GM21367 (cell line): ENCODE measurements around the gene ZNF319.

Source experiments
- ATAC-seq: cut with Tn5 transposase; IDR thresholded peaks from one replicate; pipeline ENCODE4 v1.9.1; 2021; ENCODE audit not compliant: unreplicated experiment

The ZNF319 gene

DNA sequence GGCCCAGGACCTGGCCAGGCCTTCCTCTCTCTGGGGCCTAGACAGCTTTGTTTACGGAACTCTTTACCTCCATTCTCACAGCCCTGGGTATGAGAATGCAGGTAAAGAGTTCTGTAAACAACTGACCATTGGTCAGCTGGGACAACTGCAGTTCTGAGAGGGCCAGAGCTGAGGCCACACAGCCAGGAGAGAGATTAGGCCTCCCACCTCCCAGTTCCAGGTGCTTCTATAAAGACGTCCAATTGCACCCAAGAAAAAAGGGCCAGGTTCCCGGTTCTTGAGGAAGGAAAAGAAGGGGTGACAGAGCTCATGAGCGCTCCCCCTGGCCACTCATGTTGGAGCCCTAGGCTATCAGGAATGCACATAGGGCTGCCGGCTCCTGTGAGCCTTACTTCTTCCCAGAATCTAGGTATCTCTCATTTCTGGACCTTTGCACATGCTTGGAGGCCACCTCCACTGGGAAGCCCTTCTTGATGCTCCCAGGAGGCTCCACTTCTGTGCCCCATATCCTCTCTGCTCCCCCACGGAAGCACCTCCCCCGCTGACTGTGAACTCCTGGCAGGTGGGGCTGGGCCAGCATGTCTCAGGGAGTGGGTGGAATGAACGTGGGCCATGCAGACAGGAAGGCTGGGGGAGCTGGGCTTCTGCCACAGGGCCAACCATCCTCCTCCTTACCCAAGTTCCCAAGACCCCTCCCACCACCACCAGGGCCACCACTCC lies 42.6 kb downstream of the ZNF319 start:
- no peak for ATAC-seq

- ATAC-seq = no peak
Observed at GRCh38 chr16:57956924-57957672, 43.4 kb downstream of the ZNF319 start.

DNA sequence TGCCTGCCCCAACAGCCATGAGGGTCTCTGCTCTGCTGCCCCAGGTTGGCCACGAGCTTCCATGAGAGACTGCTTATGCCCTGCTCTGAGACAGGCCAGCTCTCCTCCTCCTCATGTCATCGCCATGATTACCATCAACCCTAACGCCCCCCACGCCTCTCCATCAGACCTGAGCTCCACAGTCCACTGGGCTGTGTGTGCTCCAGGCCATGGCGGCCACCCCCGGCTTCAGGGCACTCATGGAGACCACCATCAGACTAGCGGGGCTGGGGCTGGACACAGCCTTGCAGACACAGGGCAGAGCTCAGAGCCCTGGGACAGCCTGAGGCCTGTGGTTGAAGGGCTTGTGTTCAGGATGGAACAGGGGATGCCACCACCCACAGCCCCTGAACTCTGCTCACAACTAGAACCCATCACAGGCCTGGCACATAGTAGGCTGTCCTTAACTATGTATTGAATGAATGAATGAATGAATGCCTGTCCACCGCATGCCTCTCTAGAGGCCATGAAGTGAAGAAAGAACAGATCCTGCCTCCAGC lies 44.1 kb downstream of the ZNF319 start:
- ATAC-seq = no peak

GRCh38 chr16:57955572-57956188 lies 44.8 kb downstream of the ZNF319 start:
- no peak for ATAC-seq

DNA sequence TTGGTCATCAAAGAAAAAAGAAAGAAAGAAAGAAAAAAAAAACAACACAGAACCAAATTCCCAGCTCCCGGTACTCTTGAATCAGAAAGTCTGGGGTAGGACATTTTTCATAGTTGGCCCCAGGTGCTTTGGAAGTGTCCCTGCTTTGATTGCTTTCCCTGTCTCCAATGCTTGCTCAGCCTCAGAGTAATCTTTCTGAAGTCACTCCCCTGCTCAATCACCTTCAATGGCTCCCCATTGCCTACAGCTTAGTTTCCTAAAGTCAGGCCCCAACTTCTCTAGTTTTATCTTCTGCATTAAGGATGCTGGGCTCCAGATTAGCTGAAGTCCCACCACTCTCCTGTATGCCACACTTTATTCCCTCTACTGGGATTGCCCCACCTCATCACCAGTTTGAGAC lies 46.6 kb downstream of the ZNF319 start:
- no peak for ATAC-seq

DNA sequence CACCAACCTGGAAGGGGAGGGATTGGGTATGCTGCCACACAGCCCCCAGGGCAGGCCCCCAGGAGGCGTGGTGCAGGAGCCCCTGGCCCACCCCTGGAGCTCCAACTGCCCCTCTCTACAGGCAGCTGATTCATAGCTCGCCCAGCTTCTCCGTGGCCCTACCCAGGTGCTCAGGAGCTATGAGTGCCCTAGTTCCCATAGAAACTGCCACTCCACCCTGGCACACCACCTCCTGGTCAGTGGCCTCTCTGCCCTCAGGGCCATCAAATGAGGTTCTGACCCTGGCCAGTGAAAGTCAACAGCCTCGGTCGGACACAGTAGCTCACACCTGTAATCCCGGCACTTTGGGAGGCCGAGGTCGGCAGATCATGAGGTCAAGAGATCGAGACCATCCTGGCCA lies 47.6 kb downstream of the ZNF319 start:
- no peak for ATAC-seq

DNA sequence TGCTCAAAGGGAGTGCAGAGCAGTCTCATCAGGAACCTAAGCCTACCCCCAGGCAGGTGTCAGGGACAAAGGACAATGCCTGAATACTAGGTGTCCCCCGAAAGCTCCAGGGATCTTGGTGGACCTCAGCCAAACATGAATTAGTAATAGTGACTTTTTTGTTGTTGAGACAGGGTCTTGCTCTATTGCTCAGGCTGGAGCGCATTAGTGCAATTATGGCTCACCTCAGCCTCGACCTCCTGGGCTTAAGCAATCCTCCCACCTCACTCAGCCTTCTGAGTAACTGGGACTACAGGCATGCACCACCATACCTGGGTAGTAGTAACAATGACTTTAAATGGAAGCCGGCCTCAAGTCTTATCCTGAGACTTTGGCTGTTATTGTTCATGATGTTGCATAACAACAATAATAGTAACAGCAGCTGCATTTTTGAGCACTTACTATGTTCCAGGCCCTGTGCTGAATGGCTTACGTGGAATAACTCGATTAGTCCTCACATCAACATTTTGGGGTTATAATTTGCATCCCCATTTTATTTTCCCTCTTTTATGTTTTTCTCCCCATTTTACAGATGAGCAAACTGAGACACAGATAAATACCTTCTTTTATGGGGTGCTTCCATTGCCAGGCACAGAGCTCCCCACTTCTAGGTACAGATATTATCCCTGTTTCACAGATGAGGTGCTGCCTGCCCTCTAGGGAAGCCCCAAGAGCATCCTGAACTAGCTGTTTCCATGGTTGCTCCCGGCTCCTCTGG lies 49.1 kb downstream of the ZNF319 start:
- no peak for ATAC-seq

GRCh38 chr16:57950382-57950781 lies 50.1 kb downstream of the ZNF319 start:
- no peak for ATAC-seq

DNA sequence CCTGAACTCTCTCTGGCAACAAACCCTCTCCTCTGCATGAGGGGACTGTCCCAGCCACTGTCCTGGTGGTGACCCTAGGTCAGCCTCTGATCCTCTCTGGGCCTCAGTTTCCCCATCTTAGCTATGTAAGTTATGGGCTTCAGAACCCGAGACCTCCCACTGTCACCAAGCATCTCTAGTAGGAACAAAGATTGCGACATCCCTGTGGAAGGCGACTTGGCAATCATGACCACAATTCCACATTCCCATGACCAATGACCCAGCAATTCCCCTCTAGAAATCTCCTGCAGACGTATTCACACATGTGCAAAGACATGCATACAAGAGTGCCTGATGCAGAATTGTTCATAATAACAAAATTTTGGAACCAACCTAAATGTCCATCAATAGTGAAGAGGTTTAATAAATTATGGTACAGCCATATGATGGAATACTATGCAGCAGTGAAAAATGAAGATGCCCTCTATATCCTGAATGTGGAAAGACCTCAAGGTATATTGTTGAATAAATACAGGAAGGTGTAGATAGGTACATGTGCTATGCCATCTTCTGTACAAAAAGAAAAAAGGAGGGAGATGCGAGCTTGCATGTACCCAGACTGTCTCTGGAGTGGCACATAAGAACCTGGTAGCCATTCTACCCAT lies 50.8 kb downstream of the ZNF319 start:
- no peak for ATAC-seq

DNA sequence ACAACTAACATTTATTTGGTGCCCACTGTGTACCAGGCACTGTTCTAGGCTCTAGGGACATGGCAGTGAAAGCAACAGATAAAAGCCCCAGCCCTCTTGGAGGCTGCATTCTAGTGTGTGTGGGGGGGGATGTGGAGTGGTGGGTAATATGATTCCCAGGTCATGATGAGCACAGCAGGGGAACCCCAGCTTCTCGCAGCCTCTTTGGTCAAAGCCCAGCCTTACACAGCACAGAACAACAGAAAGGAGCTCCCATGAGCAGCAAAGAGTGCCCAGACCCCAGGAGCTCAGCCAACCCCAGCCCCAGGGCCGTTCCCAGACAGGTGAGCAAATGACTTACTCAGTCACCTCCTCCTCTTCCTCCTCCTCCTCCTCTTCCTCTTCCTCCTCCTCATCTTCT lies 51.5 kb downstream of the ZNF319 start:
- no peak for ATAC-seq

- ATAC-seq = no peak
Observed at GRCh38 chr16:57948027-57948426, 52.4 kb downstream of the ZNF319 start.

DNA sequence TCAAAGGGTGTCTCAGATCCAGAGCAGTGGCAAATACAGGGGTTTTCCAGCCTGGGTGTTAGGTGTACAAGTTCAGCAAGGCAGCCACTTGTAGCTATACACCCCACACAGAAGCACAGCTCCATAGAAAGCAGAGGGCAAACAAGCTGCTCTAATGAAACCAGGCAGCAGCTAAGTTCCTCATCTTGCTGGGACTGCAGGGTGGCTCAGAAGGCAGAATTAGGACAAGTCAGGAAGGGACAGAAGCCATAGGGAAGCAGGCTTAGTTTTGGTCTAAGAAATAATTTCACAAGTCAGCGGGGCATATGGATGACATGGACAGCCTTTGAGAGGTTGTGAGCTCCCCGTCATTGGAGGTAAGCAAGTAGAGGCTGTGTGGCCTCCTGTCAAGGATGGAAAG lies 53.2 kb downstream of the ZNF319 start:
- no peak for ATAC-seq

- no peak for ATAC-seq
Observed at GRCh38 chr16:57946181-57946801, 54.2 kb downstream of the ZNF319 start.

DNA sequence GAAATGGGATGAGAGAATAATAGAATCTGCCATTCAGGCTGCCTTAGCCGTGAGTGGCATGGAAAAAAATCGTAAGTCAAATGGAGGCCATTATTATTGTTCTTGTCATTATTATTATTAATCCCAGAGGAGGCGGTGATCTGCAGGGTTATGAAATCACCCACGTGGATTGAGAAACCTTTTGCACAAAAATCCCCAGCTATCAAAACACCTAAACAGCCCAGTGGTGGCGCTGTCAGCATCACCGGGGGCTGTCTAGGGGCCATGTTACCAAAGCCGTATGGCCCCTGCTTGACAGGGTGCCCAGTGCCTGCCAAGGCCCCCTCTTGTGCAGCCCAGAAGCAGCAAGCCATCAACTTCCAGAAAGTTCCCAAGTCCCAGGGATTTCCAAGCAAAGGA lies 54.7 kb downstream of the ZNF319 start:
- no peak for ATAC-seq

GRCh38 chr16:57944970-57945739 lies 55.3 kb downstream of the ZNF319 start:
- no peak for ATAC-seq
